Measurements from ENCODE around the gene RASA3. TPM values are rescaled to one million over a fixed set of nuclear protein-coding genes. Genes with fewer than 3 reads are reported as not detected.
A peak's percentile ranks its signal among the peaks of the same experiment; 100 is the strongest.
"Not testable (repeated sequence)": the region's sequence is repeated elsewhere in the genome, so short reads cannot be mapped to it uniquely, and the experiment has no call there.

The RASA3 gene
- total RNA-seq, 4 donors from 2014 or later = 4.4 to 15.6 (median 8.5) TPM

GRCh38 chr13:114135731-114136171 lies 3.3 kb upstream of the RASA3 start:
- H3K36me3 ChIP-seq = no peaks in the 10 kb centered on the region
- no peak for DNase-seq
- peaks cover 0 to 20% (median 13%) of the 10 kb centered on the region in 4 donors for H3K4me1 ChIP-seq
- whole genome bisulfite sequencing, 2 donors (ENCODE audit: low coverage in 1 of 2) = 89 to 100% methylated on average over 2 to 15 of the region's 15 CpGs
- no peak for TF ChIP-seq EP300 (IDR thresholded peaks at IDR 0.05; ENCODE audit: low read depth)
- no peak for TF ChIP-seq CTCF (IDR thresholded peaks at IDR 0.05)
- TF ChIP-seq POLR2AphosphoS5 (IDR thresholded peaks at IDR 0.05) = no peak
- no peak for TF ChIP-seq POLR2A (IDR thresholded peaks at IDR 0.05)
- intact Hi-C loops (cut with DNase I; ENCODE audit: low total_unique reads) (no loop called here), in situ Hi-C loops (cut with MboI; ENCODE audit: low pct_ligation_motif_present in 1 of 4, low pct_unique_long_range_greater_than_20kb in 1 of 4, low sequenced_read_pairs in 3 of 4) (no loop called here)
- H3K4me3 ChIP-seq = no peak overlapping the region
- no peak overlapping the region for H3K27ac ChIP-seq
- H3K9me3 ChIP-seq = no peaks in the 10 kb centered on the region
- H3K27me3 ChIP-seq = no peaks in the 10 kb centered on the region

GRCh38 chr13:114134944-114135610 lies 2.7 kb upstream of the RASA3 start:
- no peak for DNase-seq
- no peak overlapping the region for H3K27ac ChIP-seq
- H3K4me1 ChIP-seq = peaks cover 3 to 21% (median 18%) of the 10 kb centered on the region in 4 donors
- WGBS, 2 donors (ENCODE audit: low coverage in 1 of 2) = 55 to 63% methylated on average over 5 to 12 of the region's 12 CpGs
- in situ Hi-C loops (cut with MboI; ENCODE audit: low pct_ligation_motif_present in 1 of 4, low pct_unique_long_range_greater_than_20kb in 1 of 4, low sequenced_read_pairs in 3 of 4) (no loop called here), intact Hi-C loops (cut with DNase I; ENCODE audit: low total_unique reads) (no loop called here)
- no peaks in the 10 kb centered on the region for H3K36me3 ChIP-seq
- H3K27me3 ChIP-seq = no peaks in the 10 kb centered on the region
- H3K4me3 ChIP-seq = no peak overlapping the region
- H3K9me3 ChIP-seq = no peaks in the 10 kb centered on the region
- no peak for TF ChIP-seq CTCF (IDR thresholded peaks at IDR 0.05)
- no peak for TF ChIP-seq POLR2AphosphoS5 (IDR thresholded peaks at IDR 0.05)
- TF ChIP-seq EP300 (IDR thresholded peaks at IDR 0.05; ENCODE audit: low read depth) = no peak
- no peak for TF ChIP-seq POLR2A (IDR thresholded peaks at IDR 0.05)

- in situ Hi-C loops (cut with MboI; ENCODE audit: low pct_ligation_motif_present in 1 of 4, low pct_unique_long_range_greater_than_20kb in 1 of 4, low sequenced_read_pairs in 3 of 4) = no loop called here
- DNase-seq = no peak
- peaks cover 7 to 27% (median 24%) of the 10 kb centered on the region in 4 donors for H3K4me1 ChIP-seq
- intact Hi-C loops (cut with DNase I; ENCODE audit: low total_unique reads) = no loop called here
- H3K9me3 ChIP-seq = no peaks in the 10 kb centered on the region
- no peaks in the 10 kb centered on the region for H3K36me3 ChIP-seq
- 46 to 60% methylated on average over 6 to 21 of the region's 21 CpGs for WGBS, 2 donors (ENCODE audit: low coverage in 1 of 2)
- H3K4me3 ChIP-seq = no peak overlapping the region
- H3K27me3 ChIP-seq = no peaks in the 10 kb centered on the region
- TF ChIP-seq CTCF (IDR thresholded peaks at IDR 0.05) (no peak), EP300 (IDR thresholded peaks at IDR 0.05; ENCODE audit: low read depth) (no peak), POLR2AphosphoS5 (IDR thresholded peaks at IDR 0.05) (no peak), POLR2A (IDR thresholded peaks at IDR 0.05) (no peak)
- peak overlapping the region in 3 of 4 donors; percentile 25 to 55 (median 46) for H3K27ac ChIP-seq
Observed at GRCh38 chr13:114134111-114134943, 1.9 kb upstream of the RASA3 start.

GRCh38 chr13:114133552-114133951 lies 1.1 kb upstream of the RASA3 start:
- H3K36me3 ChIP-seq; H3K27me3 ChIP-seq; intact Hi-C loops (cut with DNase I; ENCODE audit: low total_unique reads); H3K4me3 ChIP-seq; H3K9me3 ChIP-seq; DNase-seq; in situ Hi-C loops (cut with MboI; ENCODE audit: low pct_ligation_motif_present in 1 of 4, low pct_unique_long_range_greater_than_20kb in 1 of 4, low sequenced_read_pairs in 3 of 4); H3K27ac ChIP-seq: not testable (repeated sequence)
- H3K4me1 ChIP-seq = peaks cover 8 to 33% (median 30%) of the 10 kb centered on the region in 4 donors
- WGBS, 2 donors (ENCODE audit: low coverage in 1 of 2) = 60% methylated on average over 1 of the region's 7 CpGs; no CpG with 5 or more reads in 1 of the 2 donors

- H3K4me3 ChIP-seq = peak overlapping the region in 1 of 4 donors; percentile 83
- in situ Hi-C loops (cut with MboI; ENCODE audit: low pct_ligation_motif_present in 1 of 4, low pct_unique_long_range_greater_than_20kb in 1 of 4, low sequenced_read_pairs in 3 of 4); intact Hi-C loops (cut with DNase I; ENCODE audit: low total_unique reads); DNase-seq; H3K9me3 ChIP-seq; H3K36me3 ChIP-seq; H3K27me3 ChIP-seq: not testable (repeated sequence)
- peaks cover 13 to 38% (median 34%) of the 10 kb centered on the region in 4 donors for H3K4me1 ChIP-seq
- H3K27ac ChIP-seq = peak overlapping the region in 1 of 4 donors; percentile 85
- no CpG with 5 or more reads among the region's 9 CpGs for WGBS, 2 donors (ENCODE audit: low coverage in 1 of 2)
Observed at GRCh38 chr13:114133126-114133525, 703 bp upstream of the RASA3 start.

Measured in transverse colon (tissue), 4 donors.